Pulmonary artery endothelial cell (primary cell): Measurements from ENCODE around the gene ARMH3. TPM values are rescaled to one million over a fixed set of nuclear protein-coding genes. Genes with fewer than 3 reads are reported as not detected.
"Not testable (repeated sequence)": the region's sequence is repeated elsewhere in the genome, so short reads cannot be mapped to it uniquely, and the experiment has no call there.

Experiments used
- DNase-seq: peaks from one replicate; pipeline ENCODE4 v3.0.0-alpha.2; 2011; ENCODE audit warnings: low read depth, low spot score
- total RNA-seq: library from RNA; depleted of rRNA; stranded (reverse); fragments of >200 nt; gene quantifications from 2 replicates; pipeline ENCODE4 v1.2.3, GENCODE V29; 2014

The ARMH3 gene
- total RNA-seq, 1 donor from 2014 or later, result 7.1 TPM

- DNase-seq, result no peak
Observed at GRCh38 chr10:102045292-102045691, 10.7 kb downstream of the ARMH3 start.

- no peak for DNase-seq
Observed at GRCh38 chr10:102040305-102041050, 15.5 kb downstream of the ARMH3 start.

GRCh38 chr10:102038410-102038809 is 17.6 kb downstream of the ARMH3 start:
- DNase-seq, result no peak

GRCh38 chr10:102035807-102036206 is 20.2 kb downstream of the ARMH3 start:
- not testable (repeated sequence) for DNase-seq

- no peak for DNase-seq
Observed at GRCh38 chr10:102033787-102034186, 22.2 kb downstream of the ARMH3 start.

GRCh38 chr10:102027261-102027660 is 28.7 kb downstream of the ARMH3 start:
- no peak for DNase-seq

- no peak for DNase-seq
Observed at GRCh38 chr10:102024799-102025198, 31.2 kb downstream of the ARMH3 start.

- no peak for DNase-seq
Observed at GRCh38 chr10:102020938-102021337, 35.0 kb downstream of the ARMH3 start.

GRCh38 chr10:102017295-102017694 is 38.7 kb downstream of the ARMH3 start:
- DNase-seq, result no peak

GRCh38 chr10:102016416-102016815 is 39.6 kb downstream of the ARMH3 start:
- DNase-seq, result no peak

GRCh38 chr10:102010961-102011360 is 45.0 kb downstream of the ARMH3 start:
- DNase-seq, result no peak

- peak; percentile 57 for DNase-seq
Observed at GRCh38 chr10:102009801-102010425, 46.1 kb downstream of the ARMH3 start.

- DNase-seq, result no peak
Observed at GRCh38 chr10:102007796-102008195, 48.2 kb downstream of the ARMH3 start.

- not testable (repeated sequence) for DNase-seq
Observed at GRCh38 chr10:102007031-102007430, 48.9 kb downstream of the ARMH3 start.

- DNase-seq, result no peak
Observed at GRCh38 chr10:102004376-102004775, 51.6 kb downstream of the ARMH3 start.

GRCh38 chr10:102003541-102003940 is 52.4 kb downstream of the ARMH3 start:
- DNase-seq, result no peak

GRCh38 chr10:102001435-102002068 is 54.4 kb downstream of the ARMH3 start:
- no peak for DNase-seq

GRCh38 chr10:101997803-101998202 is 58.2 kb downstream of the ARMH3 start:
- DNase-seq, result no peak

GRCh38 chr10:101995451-101996063 is 60.4 kb downstream of the ARMH3 start:
- no peak for DNase-seq

- no peak for DNase-seq
Observed at GRCh38 chr10:101993651-101994200, 62.2 kb downstream of the ARMH3 start.

GRCh38 chr10:101993221-101993620 is 62.8 kb downstream of the ARMH3 start:
- no peak for DNase-seq

GRCh38 chr10:101987136-101987535 is 68.8 kb downstream of the ARMH3 start:
- DNase-seq, result no peak
